HG03442 (cell line): ENCODE results near the gene RNF215.
"Not testable (repeated sequence)": the region's sequence is repeated elsewhere in the genome, so short reads cannot be mapped to it uniquely, and the experiment has no call there.

Source experiments
- ATAC-seq: cut with Tn5 transposase; IDR thresholded peaks from one replicate; pipeline ENCODE4 v1.9.1; 2021; ENCODE audit warnings: mild to moderate bottlenecking, moderate library complexity; ENCODE audit not compliant: unreplicated experiment

The RNF215 gene

GRCh38 chr22:30421695-30422480, 34.7 kb upstream of the RNF215 start:
- ATAC-seq, result no peak

GRCh38 chr22:30420347-30421125, 33.3 kb upstream of the RNF215 start:
- ATAC-seq, result no peak

- no peak for ATAC-seq
Measured at GRCh38 chr22:30416837-30417236, 29.6 kb upstream of the RNF215 start.

GRCh38 chr22:30416403-30416802, 29.2 kb upstream of the RNF215 start:
- ATAC-seq, result no peak

- ATAC-seq, result no peak
Measured at GRCh38 chr22:30414525-30415047, 27.4 kb upstream of the RNF215 start.

GRCh38 chr22:30413745-30414524, 26.7 kb upstream of the RNF215 start:
- no peak for ATAC-seq

- no peak for ATAC-seq
Measured at GRCh38 chr22:30413001-30413400, 25.8 kb upstream of the RNF215 start.

- ATAC-seq, result no peak
Measured at GRCh38 chr22:30411780-30412179, 24.6 kb upstream of the RNF215 start.

GRCh38 chr22:30408388-30409102, 21.3 kb upstream of the RNF215 start:
- ATAC-seq, result no peak

GRCh38 chr22:30406400-30406799, 19.2 kb upstream of the RNF215 start:
- ATAC-seq, result no peak

GRCh38 chr22:30405731-30406130, 18.5 kb upstream of the RNF215 start:
- ATAC-seq, result no peak

- ATAC-seq, result no peak
Measured at GRCh38 chr22:30404307-30404706, 17.1 kb upstream of the RNF215 start.

GRCh38 chr22:30402766-30403104, 15.5 kb upstream of the RNF215 start:
- not testable (repeated sequence) for ATAC-seq

GRCh38 chr22:30402028-30402765, 15.0 kb upstream of the RNF215 start:
- ATAC-seq, result no peak

GRCh38 chr22:30401024-30401423, 13.8 kb upstream of the RNF215 start:
- not testable (repeated sequence) for ATAC-seq

- ATAC-seq, result no peak
Measured at GRCh38 chr22:30400159-30400558, 12.9 kb upstream of the RNF215 start.

GRCh38 chr22:30399718-30400117, 12.5 kb upstream of the RNF215 start:
- no peak for ATAC-seq

- no peak for ATAC-seq
Measured at GRCh38 chr22:30398685-30399680, 11.8 kb upstream of the RNF215 start.
